HG03060 (cell line): ENCODE results near the gene FAM13A.
"Not testable (repeated sequence)": the region's sequence is repeated elsewhere in the genome, so short reads cannot be mapped to it uniquely, and the experiment has no call there.

Experiments
- ATAC-seq: cut with Tn5 transposase; IDR thresholded peaks from one replicate; pipeline ENCODE4 v1.9.1; 2021; ENCODE audit warnings: low read depth, moderate number of reproducible peaks; ENCODE audit not compliant: unreplicated experiment

The FAM13A gene

DNA sequence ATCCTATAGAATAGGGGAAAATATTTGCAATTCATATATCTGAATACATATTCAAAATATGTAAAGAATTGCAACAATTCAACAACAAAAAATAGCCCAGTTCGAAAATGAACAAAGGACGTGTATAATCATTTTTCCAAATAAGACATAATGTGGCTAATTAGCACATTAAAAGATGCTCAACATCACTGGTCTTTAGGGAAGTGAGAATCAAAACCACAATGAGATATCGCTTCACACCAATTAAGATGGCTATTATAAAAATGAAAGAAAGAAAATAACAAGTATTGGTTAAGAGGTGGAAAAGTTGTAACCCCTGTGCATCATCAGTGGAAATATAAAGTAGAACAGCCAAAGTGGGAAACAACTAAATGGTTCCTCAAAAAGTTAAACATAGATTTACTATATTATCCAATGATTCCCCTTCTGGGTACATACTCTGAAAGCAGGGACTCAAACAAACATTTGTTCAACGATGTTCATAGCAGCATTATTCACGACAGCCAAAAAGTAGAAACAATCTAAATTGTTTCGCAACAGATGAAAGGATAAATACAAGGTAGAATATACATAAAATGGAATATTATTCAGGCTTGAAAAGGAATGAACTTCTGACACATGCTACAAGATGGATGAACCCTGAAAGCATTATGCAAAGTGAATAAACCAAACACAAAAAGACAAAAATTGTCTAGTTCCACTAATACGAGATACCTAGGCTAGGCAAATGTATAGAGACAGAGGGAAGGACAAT, 12.7 kb downstream of the FAM13A start:
- ATAC-seq = no peak

DNA sequence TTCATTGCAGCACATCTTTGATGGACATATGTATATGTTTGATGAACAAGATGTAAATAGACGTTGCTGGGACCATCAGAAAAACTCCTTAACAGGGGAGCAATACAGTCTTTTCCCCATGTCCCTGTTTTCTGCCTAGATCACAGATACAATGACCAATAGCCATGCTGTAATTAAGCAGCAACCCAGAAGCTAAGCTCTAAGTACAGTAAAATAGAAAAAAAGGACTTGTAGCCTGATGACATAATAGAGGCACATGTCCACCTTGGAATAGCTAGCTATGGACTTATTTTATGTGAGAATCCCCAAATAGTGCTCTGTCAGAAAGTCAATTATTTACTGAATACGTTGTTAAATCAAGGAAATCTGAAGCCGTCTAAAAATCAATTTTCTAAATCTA, 14.9 kb downstream of the FAM13A start:
- ATAC-seq = no peak

DNA sequence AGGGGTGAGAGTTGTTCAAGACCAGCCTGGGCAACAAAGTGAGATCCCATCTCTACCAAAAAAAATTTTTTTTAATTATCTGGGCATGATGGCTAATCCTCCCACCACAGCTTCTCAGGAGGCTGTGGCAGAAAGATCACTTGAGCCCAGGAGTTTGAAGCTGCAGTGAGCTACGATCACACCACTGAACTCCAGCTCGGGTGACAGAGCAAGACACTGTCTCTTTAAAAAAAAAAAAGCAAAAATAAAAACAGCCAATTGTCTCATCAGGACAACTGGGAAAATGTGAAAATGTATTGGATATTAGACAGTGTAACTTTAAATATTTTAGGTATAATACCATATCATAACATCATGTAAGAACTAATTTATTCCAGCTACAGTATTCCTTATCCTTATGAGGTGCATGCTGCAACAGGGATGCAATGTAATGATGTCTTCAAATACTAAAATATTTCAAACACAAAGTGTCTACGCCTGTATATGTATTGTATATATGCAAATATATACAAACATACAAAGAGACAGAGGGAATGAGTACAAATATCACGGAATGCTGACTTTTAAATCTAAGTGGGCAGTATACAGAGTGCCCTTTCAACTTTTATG, 17.2 kb downstream of the FAM13A start:
- no peak for ATAC-seq

DNA sequence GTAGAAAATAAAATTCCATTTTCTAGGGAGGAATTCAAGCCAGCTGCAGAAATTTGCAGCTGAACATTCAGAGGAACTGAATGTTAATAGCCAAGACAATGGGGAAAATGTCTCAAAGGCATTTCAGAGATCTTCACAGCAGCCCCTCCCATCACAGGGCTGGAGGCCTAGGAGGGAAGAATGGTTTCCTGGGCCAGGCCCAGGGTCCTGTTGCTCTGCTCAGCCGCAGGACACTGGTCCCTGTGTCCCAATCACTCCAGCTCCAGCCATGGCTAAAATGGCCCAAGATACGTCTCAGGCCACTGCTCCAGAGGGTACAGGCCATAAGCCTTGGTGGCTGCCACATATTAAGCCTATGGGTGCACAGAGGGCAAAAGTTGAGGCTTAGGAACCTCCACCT, 20.4 kb downstream of the FAM13A start:
- no peak for ATAC-seq

DNA sequence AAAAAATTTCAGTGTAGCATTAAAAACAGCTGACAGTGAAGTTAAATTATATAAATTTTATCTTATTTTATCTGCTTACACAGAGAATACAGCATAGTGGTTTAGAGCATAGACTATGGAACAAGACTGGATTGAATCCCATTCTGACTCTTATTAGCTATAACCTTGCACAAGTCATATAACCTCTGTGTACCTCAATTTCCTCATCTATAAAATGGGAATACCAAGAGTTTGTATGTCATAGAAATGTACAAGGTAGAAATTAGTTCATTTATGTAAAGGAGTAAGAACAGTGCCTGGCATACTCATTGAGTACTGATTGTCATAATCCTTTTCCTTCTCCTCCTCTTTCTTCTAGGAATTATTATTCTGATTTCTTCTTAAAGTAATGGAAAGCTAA, 25.7 kb downstream of the FAM13A start:
- no peak for ATAC-seq

DNA sequence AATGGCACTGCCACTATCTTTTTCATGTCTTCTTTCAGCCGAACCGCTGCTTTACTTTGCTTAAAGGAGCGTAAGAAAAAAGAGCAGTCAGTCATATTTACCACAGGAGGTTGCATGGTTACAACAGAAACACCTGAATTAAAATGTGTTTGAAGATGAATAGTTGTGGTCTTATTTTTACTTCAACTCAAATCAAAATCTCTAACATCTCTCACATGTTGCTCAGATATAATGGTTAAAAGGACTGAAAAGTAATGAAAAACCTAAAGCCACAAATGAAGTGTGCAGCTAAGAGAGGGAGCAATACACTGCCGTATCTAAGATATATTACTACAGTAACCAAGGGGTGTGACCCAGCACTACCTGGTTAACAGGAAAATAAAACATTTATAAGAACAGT, 27.4 kb downstream of the FAM13A start:
- ATAC-seq = no peak

DNA sequence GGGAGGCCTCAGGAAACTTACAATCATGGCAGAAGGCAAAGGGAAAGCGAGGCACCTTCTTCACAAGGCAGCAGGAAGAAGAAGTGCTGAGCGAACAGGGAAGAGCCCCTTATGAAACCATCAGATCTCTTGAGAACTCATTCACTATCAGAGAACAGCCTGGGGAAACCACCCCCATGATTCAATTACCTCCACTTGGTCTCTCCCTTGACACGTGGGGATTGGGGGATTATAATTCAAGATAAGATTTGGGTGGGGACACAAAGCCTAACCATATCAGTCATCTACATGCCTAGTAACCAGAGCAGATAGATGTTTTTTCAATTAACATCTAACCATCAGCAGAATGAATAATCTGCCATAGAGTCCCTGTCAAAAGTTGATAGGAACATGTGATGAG, 30.4 kb downstream of the FAM13A start:
- ATAC-seq = no peak

DNA sequence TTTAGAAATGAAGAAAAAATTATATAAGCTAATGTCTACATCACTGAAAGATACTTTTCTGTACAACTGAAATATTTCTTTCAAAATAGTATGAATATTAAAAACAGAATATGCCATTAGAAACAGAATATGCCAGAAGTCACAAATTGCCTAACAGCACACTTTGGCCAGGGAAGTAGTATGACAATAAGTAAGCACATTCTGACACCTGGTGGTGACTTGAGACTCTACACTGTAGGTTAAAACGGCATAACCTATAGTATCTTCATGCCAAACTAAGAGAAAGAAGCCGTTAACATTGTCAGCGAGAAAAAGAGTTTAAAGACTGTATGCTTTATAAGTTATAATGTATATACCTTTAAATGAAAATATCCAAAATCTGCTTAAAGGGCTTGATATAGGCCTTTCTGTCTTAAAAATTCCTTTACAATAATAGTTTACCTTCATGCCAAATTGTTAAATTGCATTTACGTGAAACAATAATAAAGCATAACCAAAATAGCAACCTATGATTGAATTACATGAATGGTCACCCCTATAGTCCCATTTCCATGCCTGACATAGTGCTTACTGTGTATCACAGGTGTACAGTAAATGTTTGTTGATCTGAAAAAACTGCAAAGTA, 32.8 kb downstream of the FAM13A start:
- ATAC-seq = peak; percentile 96

DNA sequence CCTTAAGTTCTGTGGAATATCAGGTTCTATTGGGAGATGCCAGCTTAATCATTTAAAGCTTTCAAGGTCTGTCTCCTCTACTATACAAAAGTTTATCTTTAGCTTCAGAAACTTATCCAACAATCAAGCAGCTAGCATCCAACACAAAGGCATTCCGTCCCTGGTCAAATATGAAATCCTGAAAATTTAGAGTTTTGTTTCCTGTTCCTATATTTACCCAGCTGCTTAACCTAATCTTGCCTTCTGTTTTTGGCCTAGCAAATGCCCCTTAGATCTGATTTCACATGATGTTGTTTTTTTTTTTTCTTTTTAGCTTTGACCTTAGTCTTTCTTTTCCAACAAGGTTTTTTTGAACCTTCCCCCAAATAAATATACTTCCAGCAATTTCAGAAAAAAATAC, 33.8 kb downstream of the FAM13A start:
- no peak for ATAC-seq

DNA sequence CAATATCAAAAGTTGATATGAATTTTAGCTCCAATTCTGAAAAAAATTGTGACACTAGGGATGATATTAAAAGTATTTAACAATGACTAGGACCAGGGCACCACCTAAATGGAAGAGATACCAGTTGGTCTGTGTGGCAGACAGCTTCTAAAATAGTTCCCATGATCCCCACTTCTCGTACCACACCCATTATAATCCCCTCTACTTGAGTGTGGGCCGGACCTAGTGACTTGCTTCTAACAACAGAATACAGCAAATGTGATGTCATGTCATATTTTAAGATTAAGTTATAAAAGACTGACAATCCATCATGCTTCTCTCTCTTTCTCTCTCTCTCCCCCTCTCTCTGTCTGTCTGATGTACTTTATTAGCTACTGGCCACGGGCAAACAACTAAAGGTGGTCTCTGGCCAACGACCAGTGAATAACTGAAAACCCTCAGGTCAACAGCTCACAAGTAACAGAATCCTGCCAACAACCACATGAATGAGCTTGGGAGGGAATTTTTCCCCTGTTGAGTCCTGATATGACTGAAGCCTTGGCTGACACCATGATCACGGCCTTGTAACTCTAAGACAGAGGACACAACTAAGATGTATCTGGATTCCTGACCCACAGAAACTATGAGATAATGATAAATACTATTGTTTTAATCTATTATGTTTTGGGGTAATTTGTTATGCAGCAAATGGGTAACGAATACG, 34.4 kb downstream of the FAM13A start:
- ATAC-seq = no peak

DNA sequence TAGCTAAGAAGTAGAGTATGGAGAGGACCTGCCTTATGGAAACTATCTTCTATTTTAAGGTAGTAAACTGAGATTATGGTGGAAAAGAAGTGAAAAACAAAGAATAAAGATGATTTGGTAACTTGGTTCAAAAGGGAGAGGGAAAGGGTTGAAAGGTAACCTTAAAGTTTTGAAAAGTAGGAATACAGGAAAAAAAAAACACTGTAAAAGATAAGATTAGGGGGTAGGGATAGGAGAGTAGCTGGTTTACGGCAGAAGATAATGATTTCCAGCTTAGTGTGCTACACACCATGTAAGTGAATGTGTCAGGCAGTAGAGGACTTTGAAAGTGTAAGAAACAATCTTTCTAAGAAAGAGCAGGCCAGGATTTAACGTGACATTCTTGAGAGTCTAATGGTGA, 35.3 kb downstream of the FAM13A start:
- no peak for ATAC-seq

DNA sequence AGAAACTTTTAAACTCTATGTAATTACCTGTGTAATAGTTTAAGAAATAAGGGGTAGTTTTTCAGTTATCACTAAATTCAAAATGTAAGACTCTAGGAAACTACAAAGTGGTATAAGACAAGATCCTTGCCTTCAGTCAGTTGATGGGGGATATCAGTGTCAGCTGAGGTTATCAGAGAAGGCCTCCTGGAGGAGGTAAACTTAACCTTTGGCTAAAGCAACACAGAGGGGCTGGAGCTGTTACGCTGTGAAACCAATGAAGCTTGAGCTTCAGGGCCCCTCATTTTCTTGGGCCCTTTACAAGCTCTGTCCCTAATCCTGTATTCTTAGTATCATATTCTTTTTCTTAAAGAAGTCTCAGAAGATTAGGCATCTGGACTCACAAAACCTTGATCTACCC, 35.9 kb downstream of the FAM13A start:
- no peak for ATAC-seq

DNA sequence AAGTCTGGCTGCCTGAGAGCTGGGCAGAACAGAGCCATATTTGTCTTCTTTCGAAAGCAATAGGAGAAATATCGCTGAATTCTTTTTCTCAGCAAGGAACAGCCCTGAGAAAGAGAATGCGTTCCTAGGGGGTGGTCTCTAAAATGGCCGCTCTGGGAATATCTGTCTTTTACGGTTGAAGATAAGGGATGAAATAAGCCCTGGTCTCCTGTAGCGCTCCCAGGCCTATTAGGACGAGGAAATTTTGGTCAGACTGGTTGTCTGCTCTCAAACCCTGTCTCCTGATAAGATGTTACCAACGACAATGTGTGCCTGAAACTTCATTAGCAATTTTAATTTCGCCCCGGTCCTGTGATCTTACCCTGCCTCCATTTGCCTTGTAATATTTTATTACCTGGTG, 42.1 kb downstream of the FAM13A start:
- not testable (repeated sequence) for ATAC-seq

DNA sequence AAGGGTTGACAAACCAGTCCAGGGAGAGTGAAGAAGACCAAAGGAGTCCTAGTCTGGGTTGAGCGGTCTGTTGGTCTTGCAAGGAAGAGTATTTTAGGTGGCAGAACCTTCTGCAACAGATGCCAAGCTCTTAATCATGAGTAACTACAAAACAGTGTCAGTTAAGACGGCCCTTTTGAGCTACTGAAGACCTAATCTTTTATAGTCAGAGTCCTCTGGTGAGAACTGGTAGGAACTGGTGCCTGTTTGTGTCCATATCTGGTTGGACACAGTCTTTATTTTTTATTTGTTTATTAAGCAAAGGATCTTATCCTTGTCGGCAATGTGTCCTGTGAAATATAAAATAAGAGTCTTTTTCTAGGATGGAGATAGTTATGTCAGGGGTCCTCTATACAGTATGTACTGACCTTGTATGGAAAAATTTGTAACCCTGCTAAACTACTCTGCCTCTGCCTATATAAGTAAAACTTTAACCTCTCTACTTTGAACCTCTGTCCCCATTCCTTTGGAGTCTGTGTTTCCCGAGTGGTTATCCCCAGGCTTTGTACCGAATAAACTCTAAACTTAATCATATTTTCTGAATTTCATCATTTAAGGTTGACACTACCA, 47.1 kb downstream of the FAM13A start:
- ATAC-seq = no peak

DNA sequence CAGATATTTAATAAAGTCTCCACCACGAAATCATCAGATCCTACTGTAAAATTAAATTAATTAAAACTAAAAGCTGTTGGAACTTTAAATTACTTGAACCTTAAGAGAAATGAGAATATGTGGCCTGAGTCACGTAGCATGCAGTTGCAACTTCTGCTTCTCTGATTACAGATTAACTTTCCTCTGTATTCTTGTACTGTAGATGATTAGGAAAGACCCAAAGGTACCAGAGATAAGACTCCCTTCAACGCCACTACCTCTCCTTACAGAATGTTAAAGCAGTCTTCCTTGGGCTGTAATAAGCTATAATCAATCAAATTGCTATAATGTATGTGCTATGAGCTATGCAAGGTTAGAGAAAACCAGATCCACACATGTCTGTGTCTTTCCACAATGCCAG, 47.9 kb downstream of the FAM13A start:
- no peak for ATAC-seq

DNA sequence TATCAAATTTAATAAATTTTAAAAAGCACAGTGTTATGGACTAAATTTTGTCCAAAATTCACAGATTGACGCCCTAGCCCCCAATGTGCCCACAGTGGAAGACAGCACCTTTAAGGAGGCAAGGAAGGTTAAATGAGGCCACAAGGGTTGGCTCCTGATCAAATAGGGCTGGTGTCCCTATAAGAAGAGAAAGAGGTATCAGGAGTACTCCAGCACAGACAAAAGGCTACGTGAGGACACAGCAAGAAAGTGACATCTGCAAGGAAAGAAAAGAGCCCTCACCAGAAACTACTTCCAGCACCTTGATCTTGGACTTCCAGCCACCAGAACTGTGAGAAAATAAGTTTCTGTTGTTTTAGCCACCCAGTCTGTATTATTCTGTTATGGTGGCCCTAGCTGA, 48.8 kb downstream of the FAM13A start:
- no peak for ATAC-seq

DNA sequence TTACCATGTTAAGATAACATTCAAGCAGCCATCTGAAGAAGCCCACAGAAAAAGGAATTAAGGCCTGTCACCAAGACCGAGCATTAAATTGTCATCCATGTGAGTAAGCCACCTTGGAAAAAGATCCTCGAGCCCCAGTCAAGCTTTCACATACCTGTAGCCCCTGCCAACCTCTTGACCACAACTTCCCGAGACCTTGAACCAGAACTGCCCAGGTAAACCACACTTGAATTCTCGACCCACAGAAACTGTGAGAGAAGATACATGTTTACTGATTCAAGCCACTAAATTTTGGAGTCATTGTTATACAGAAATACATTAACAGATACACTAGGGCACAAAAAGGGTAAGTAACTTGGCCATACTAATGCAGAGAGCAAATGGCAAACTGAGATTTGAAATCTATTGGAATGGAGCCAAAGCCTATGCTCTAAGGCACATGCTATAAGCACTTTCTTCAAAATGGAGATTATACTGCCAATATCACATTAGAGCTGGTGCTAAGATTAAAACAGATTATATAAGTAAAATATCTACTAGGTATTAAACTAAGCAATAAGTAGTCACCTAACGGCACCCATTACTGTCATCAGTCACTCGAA, 49.5 kb downstream of the FAM13A start:
- ATAC-seq = no peak

DNA sequence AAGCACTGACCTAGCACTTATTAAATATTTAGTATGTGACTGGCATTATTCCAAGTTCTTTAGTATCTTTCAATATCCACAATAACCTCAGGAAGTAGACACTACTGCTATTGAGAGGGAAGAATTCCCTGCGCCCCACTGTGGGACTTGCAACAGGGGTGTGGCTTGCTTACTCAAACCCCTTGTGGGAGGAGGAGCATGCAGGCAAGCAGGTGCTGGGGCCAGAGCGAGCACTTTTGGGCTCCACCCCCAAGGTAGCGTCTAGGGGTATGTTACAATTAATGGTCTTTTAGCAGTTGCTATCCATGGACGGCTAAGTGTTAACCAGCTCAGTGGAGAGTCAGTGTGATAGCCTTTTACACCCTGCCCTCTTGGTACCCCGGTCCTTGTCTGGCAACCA, 50.7 kb downstream of the FAM13A start:
- ATAC-seq = no peak

DNA sequence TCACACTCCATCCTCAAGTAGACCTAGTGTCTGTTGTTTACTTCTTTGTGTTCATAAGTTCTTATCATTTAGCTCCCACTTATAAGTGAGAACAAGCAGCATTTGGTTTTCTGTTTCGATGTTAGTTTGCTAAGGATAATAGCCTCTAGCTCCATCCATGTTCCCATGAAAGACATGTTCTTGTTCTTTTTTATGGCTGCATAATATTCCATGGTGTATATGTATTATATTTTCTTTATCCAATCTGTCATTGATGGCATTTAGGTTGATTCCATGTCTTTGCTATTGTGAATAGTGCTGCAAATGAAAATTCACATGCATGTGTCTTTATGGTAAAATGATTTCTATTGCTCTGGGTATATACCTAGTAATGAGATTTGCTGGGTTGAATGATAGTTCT, 51.9 kb downstream of the FAM13A start:
- not testable (repeated sequence) for ATAC-seq

DNA sequence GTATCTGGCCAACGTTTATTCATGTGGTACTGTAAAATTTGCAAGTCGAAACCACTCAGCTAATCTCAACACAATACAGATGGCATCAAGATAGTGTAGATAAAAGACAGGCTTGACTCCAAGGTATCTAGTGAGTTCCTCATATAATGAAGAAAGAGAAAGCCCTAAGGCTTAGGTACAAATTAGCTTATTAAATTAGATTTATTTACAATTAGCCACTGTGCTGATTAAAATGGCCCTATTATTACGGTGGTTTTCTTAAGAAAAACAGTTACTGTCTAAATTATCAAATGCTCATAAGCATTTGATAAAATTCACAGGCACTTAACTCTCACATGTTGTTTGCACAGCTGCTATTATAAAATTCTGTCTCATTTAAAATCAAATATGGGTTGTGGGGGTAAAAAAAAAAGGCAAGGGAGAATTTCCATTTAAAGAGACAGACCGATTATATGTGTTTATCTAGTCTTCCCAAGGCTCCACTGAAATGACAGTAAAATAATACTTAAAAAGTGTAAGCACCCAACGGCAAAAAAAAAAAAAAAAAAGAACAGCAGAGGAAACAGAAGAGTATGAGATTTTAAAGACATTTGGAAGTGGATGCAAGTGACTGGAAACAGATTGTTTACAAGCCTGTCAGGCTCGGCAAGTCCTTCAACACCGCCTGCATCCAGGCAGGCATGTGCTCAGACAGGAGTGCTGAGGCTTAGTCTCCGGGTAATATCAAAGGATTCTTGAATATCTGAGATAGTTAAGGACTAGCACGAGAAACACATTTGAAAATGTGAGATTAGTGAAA, 55.1 kb downstream of the FAM13A start:
- no peak for ATAC-seq
